IPS-15b (cell line): ENCODE measurements around the gene CNOT2.

Source experiments
- H3K27me3 ChIP-seq: one replicate; pipeline ENCODE4 v1.6.1; 2013; ENCODE audit warnings: low read length; ENCODE audit not compliant: control insufficient read depth, insufficient read depth
- H3K36me3 ChIP-seq: one replicate; pipeline ENCODE4 v1.6.1; 2013; ENCODE audit warnings: low read length; ENCODE audit not compliant: control insufficient read depth, insufficient read depth
- H3K4me1 ChIP-seq: one replicate; pipeline ENCODE4 v1.6.1; 2013; ENCODE audit warnings: mild to moderate bottlenecking, low read length; ENCODE audit not compliant: control insufficient read depth, insufficient read depth
- H3K4me3 ChIP-seq: one replicate; pipeline ENCODE4 v1.5.1; 2013; ENCODE audit warnings: low read depth, low read length
- H3K9ac ChIP-seq: one replicate; pipeline ENCODE4 v1.6.1; 2013; ENCODE audit warnings: low read depth, mild to moderate bottlenecking, low read length
- H3K9me3 ChIP-seq: one replicate; pipeline ENCODE4 v1.6.1; 2013; ENCODE audit warnings: mild to moderate bottlenecking, low read length; ENCODE audit not compliant: control insufficient read depth, insufficient read depth

The CNOT2 gene

GRCh38 chr12:70254225-70254624, 11.0 kb downstream of the CNOT2 start:
- no peaks in the 10 kb centered on the region for H3K9me3 ChIP-seq
- no peak overlapping the region for H3K9ac ChIP-seq
- H3K27me3 ChIP-seq = no peaks in the 10 kb centered on the region
- peaks cover 14% of the 10 kb centered on the region for H3K4me1 ChIP-seq
- no peaks in the 10 kb centered on the region for H3K36me3 ChIP-seq
- H3K4me3 ChIP-seq = no peak overlapping the region

- no peak overlapping the region for H3K4me3 ChIP-seq
- no peaks in the 10 kb centered on the region for H3K9me3 ChIP-seq
- peaks cover 14% of the 10 kb centered on the region for H3K4me1 ChIP-seq
- H3K36me3 ChIP-seq = no peaks in the 10 kb centered on the region
- no peak overlapping the region for H3K9ac ChIP-seq
- no peaks in the 10 kb centered on the region for H3K27me3 ChIP-seq
These were observed 11.6 kb downstream of the CNOT2 start for GRCh38 chr12:70254846-70255245.

GRCh38 chr12:70255311-70255710, 12.1 kb downstream of the CNOT2 start:
- no peaks in the 10 kb centered on the region for H3K9me3 ChIP-seq
- H3K27me3 ChIP-seq = no peaks in the 10 kb centered on the region
- peaks cover 14% of the 10 kb centered on the region for H3K4me1 ChIP-seq
- H3K4me3 ChIP-seq = no peak overlapping the region
- no peak overlapping the region for H3K9ac ChIP-seq
- no peaks in the 10 kb centered on the region for H3K36me3 ChIP-seq

GRCh38 chr12:70258605-70259403, 15.6 kb downstream of the CNOT2 start:
- peaks cover 7% of the 10 kb centered on the region for H3K4me1 ChIP-seq
- no peak overlapping the region for H3K9ac ChIP-seq
- H3K9me3 ChIP-seq = no peaks in the 10 kb centered on the region
- no peaks in the 10 kb centered on the region for H3K36me3 ChIP-seq
- H3K27me3 ChIP-seq = no peaks in the 10 kb centered on the region
- no peak overlapping the region for H3K4me3 ChIP-seq

- Histone ChIP-seq H3K9me3 (no peaks in the 10 kb centered on the region), H3K4me3 (no peak overlapping the region), H3K27me3 (no peaks in the 10 kb centered on the region), H3K4me1 (peaks cover 13% of the 10 kb centered on the region), H3K9ac (no peak overlapping the region), H3K36me3 (no peaks in the 10 kb centered on the region)
These were observed 17.4 kb downstream of the CNOT2 start for GRCh38 chr12:70260646-70261045.

- Histone ChIP-seq H3K4me3 (no peak overlapping the region), H3K27me3 (no peaks in the 10 kb centered on the region), H3K36me3 (no peaks in the 10 kb centered on the region), H3K9ac (no peak overlapping the region), H3K9me3 (no peaks in the 10 kb centered on the region), H3K4me1 (peaks cover 10% of the 10 kb centered on the region)
These were observed 21.0 kb downstream of the CNOT2 start for GRCh38 chr12:70264067-70264867.

GRCh38 chr12:70265132-70265531, 21.9 kb downstream of the CNOT2 start:
- Histone ChIP-seq H3K9ac (no peak overlapping the region), H3K27me3 (no peaks in the 10 kb centered on the region), H3K4me1 (peaks cover 10% of the 10 kb centered on the region), H3K9me3 (no peaks in the 10 kb centered on the region), H3K4me3 (no peak overlapping the region), H3K36me3 (no peaks in the 10 kb centered on the region)

- H3K36me3 ChIP-seq = no peaks in the 10 kb centered on the region
- no peaks in the 10 kb centered on the region for H3K27me3 ChIP-seq
- no peaks in the 10 kb centered on the region for H3K9me3 ChIP-seq
- H3K4me3 ChIP-seq = no peak overlapping the region
- no peak overlapping the region for H3K9ac ChIP-seq
- peaks cover 14% of the 10 kb centered on the region for H3K4me1 ChIP-seq
These were observed 24.3 kb downstream of the CNOT2 start for GRCh38 chr12:70267550-70267949.

GRCh38 chr12:70268972-70269371, 25.7 kb downstream of the CNOT2 start:
- Histone ChIP-seq H3K36me3 (no peaks in the 10 kb centered on the region), H3K9me3 (no peaks in the 10 kb centered on the region), H3K4me1 (peaks cover 9% of the 10 kb centered on the region), H3K4me3 (no peak overlapping the region), H3K27me3 (no peaks in the 10 kb centered on the region), H3K9ac (peak overlapping the region; percentile 3)

- H3K4me3 ChIP-seq = no peak overlapping the region
- no peaks in the 10 kb centered on the region for H3K9me3 ChIP-seq
- H3K4me1 ChIP-seq = peaks cover 4% of the 10 kb centered on the region
- H3K36me3 ChIP-seq = no peaks in the 10 kb centered on the region
- no peak overlapping the region for H3K9ac ChIP-seq
- no peaks in the 10 kb centered on the region for H3K27me3 ChIP-seq
These were observed 26.9 kb downstream of the CNOT2 start for GRCh38 chr12:70270108-70270507.

- H3K9ac ChIP-seq = no peak overlapping the region
- no peaks in the 10 kb centered on the region for H3K9me3 ChIP-seq
- H3K4me3 ChIP-seq = no peak overlapping the region
- peaks cover 4% of the 10 kb centered on the region for H3K4me1 ChIP-seq
- H3K36me3 ChIP-seq = no peaks in the 10 kb centered on the region
- H3K27me3 ChIP-seq = no peaks in the 10 kb centered on the region
These were observed 27.8 kb downstream of the CNOT2 start for GRCh38 chr12:70271025-70271424.

GRCh38 chr12:70272510-70272909, 29.3 kb downstream of the CNOT2 start:
- Histone ChIP-seq H3K9me3 (no peaks in the 10 kb centered on the region), H3K4me1 (peaks cover 4% of the 10 kb centered on the region), H3K4me3 (no peak overlapping the region), H3K27me3 (no peaks in the 10 kb centered on the region), H3K36me3 (no peaks in the 10 kb centered on the region), H3K9ac (no peak overlapping the region)
